ENCODE measurements around the gene ACYP1. TPM values are rescaled to one million over a fixed set of nuclear protein-coding genes. Genes with fewer than 3 reads are reported as not detected.

ACYP1 gene
- total and polyA plus RNA-seq, 2 of the 13 experiments (the other 11 are each of a cell fraction or from before 2014, with no cell fraction given): 9.7 to 22.4 TPM

DNA sequence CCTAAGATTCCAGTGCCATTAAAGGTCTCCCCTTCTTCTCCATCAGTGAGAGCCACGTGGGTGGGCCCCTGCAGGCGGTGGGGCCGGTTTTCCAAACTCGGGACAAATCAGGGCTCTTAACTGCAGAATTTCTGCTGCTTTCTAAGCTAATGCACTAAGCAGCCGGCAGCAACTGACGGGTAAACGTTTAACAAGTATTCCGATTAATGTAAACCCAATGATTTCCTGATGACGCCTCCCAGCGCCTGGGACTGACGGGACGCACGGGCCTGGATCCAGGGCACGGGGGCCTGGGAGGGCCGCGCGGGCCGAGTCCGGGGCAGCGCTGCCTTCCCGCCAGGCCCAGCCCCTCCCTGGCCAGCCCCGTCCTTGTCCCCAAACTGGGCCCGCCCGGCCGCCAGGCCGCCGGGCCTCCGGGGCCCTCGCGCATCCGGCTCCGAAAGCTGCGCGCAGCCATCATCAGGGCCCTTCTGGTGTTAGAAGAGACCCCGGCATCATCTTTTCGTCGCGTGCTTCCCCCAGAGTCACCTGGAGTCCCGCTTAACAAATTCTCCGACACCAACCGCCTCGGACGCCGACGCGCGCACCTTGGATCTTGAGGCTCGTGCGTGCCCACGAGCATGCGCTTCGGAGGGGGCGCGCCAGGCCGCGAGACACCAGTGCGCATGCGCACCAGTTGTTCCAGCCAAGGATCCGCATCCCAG is 12.8 kb downstream of the ACYP1 start, which contains the start of gene MLH3 (continued):
- TF ChIP-seq ZNF333 (CRISPR knock-in tag; IDR thresholded peaks at IDR 0.05; ENCODE audit: borderline replicate concordance): no peak
- TF ChIP-seq, protein P1, sequence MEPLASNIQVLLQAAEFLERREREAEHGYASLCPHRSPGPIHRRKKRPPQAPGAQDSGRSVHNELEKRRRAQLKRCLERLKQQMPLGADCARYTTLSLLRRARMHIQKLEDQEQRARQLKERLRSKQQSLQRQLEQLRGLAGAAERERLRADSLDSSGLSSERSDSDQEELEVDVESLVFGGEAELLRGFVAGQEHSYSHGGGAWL (CRISPR knock-in tag; IDR thresholded peaks at IDR 0.05): peak; percentile 95
- no peak for TF ChIP-seq ZNF546 (CRISPR knock-in tag; conservative IDR thresholded peaks at IDR 0.05)
- no peak for TF ChIP-seq ZNF292 (CRISPR knock-in tag; IDR thresholded peaks at IDR 0.05; ENCODE audit: borderline replicate concordance, low read depth)
- TF ChIP-seq TOPORS (CRISPR knock-in tag; IDR thresholded peaks at IDR 0.05): peak; percentile 34; the same call in 1 of the 2 replicates
- TF ChIP-seq, protein P2, sequence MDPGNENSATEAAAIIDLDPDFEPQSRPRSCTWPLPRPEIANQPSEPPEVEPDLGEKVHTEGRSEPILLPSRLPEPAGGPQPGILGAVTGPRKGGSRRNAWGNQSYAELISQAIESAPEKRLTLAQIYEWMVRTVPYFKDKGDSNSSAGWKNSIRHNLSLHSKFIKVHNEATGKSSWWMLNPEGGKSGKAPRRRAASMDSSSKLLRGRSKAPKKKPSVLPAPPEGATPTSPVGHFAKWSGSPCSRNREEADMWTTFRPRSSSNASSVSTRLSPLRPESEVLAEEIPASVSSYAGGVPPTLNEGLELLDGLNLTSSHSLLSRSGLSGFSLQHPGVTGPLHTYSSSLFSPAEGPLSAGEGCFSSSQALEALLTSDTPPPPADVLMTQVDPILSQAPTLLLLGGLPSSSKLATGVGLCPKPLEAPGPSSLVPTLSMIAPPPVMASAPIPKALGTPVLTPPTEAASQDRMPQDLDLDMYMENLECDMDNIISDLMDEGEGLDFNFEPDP (CRISPR knock-in tag; conservative IDR thresholded peaks at IDR 0.05): no peak
- no peak for TF ChIP-seq FOXK2 (IDR thresholded peaks at IDR 0.05)
- 0 out of 2 replicates have a peak, but pooled peaks have one; percentile 20 for TF ChIP-seq ZNF878 (CRISPR knock-in tag; IDR thresholded peaks at IDR 0.05)
- peak; percentile 47; the same call in 1 of the 2 replicates for TF ChIP-seq YEATS2 (CRISPR knock-in tag; IDR thresholded peaks at IDR 0.05; ENCODE audit: borderline replicate concordance)
- peak; percentile 66; the same call in 1 of the 2 replicates for TF ChIP-seq ZNF776 (CRISPR knock-in tag; IDR thresholded peaks at IDR 0.05)
- peak; percentile 84; the same call in 1 of the 2 replicates for TF ChIP-seq KLF6 (CRISPR knock-in tag; IDR thresholded peaks at IDR 0.05)
- TF ChIP-seq ZNF367 (CRISPR knock-in tag; IDR thresholded peaks at IDR 0.05; ENCODE audit: borderline replicate concordance): no peak
- no peak for TF ChIP-seq ZNF354B (CRISPR knock-in tag; IDR thresholded peaks at IDR 0.05)
- peak; percentile 87 for TF ChIP-seq ERF (CRISPR knock-in tag; IDR thresholded peaks at IDR 0.05)
- 0 out of 2 replicates have a peak, but pooled peaks have one; percentile 77 for TF ChIP-seq ATF5 (CRISPR knock-in tag; IDR thresholded peaks at IDR 0.05; ENCODE audit: low read depth)
- TF ChIP-seq, protein P3, sequence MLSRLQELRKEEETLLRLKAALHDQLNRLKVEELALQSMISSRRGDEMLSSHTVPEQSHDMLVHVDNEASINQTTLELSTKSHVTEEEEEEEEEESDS (CRISPR knock-in tag; IDR thresholded peaks at IDR 0.05; ENCODE audit: borderline replicate concordance): 0 out of 2 replicates have a peak, but pooled peaks have one; percentile 19
- no peak for TF ChIP-seq NBN (conservative IDR thresholded peaks at IDR 0.05)
- peak; percentile 97 for TF ChIP-seq ZSCAN20 (CRISPR knock-in tag; IDR thresholded peaks at IDR 0.05; ENCODE audit: borderline replicate concordance)
- TF ChIP-seq NFRKB (IDR thresholded peaks at IDR 0.05): no peak
- TF ChIP-seq ZNF343 (CRISPR knock-in tag; IDR thresholded peaks at IDR 0.05): 0 out of 2 replicates have a peak, but pooled peaks have one; percentile 27
- TF ChIP-seq ZNF44 (CRISPR knock-in tag; IDR thresholded peaks at IDR 0.05): 0 out of 2 replicates have a peak, but pooled peaks have one; percentile 64
- TF ChIP-seq ZBTB44 (CRISPR knock-in tag; IDR thresholded peaks at IDR 0.05): no peak
- TF ChIP-seq IRF2 (CRISPR knock-in tag; IDR thresholded peaks at IDR 0.05): 0 out of 2 replicates have a peak, but pooled peaks have one; percentile 24
- TF ChIP-seq HDAC6 (IDR thresholded peaks at IDR 0.05; ENCODE audit: low read depth, low read length): no peak

Measured in HepG2 (cell line).